LoVo (cell line): ENCODE measurements around the gene CLPX.
A peak's percentile ranks its signal among the peaks of the same experiment; 100 is the strongest.
"Not testable (repeated sequence)": the region's sequence is repeated elsewhere in the genome, so short reads cannot be mapped to it uniquely, and the experiment has no call there.

Experiments used
- DNase-seq: peaks from one replicate; pipeline ENCODE4 v3.0.0-alpha.2; 2016; ENCODE audit warnings: low spot score

The CLPX gene

DNA sequence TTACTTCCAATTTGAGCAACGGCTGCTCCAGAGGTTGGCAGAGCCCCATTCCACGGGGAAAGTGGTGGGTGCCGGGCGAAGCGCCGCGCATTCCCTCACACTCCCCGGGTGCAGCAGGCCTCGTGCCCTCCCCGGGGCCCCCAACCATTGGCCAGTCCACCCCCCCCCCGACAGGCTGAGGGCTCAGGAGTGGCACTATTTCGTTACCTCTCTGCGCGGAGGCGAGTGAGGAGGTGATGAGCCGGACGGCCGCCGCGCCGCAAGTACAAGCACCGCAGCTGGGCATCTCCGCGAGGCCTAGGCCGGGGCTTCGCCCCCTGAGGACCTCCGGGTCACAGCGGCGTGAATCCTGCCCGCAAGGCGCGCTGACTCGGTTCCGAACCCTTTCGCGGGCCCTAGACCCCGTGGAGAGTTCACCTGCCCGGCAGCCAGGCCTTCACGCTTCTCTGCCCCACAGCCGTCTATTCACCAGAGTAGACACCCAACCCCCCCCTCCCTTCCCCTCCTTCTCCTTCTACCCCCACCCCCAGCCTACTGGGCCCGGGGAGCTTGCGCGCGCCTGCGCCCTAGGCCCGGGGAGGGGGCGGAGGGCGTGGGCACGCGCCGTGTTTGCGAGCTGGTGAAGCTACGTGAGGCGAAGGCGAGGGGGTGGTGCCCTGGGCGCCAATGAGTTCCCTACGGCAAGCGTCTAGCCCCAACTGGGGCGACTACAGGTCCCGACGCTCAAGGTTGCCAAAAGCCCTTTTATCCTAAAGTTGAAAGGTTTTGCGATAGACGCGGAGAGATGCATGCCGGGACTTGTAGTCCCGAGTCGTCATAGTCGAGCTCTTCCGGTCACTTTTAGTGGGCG is at the start of gene CLPX:
CLPX (minus strand) TSS at position 475 of the 850 bp plus-strand sequence; CDS start at position 286, 189 bp downstream.
- peak; percentile 97 for DNase-seq

DNA sequence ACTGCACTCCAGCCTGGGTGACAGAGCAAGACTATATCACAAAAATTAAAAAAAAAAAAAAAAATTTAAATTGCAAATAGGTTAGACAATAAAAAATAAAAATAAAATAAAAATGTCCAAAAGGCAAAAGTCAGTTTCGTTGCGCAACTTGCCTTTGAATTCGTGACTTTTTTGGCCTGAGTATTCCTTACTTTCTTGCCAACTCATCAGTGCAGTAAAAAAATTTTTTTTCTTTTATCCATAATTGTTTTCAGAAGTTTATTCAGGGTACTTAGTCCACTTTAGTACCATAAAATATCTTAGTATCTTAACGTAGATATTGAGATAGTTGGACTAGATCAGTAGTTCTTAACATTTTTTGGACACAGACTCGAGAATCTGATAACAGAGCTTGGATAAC is 48.6 kb upstream of the CLPX start:
- DNase-seq = no peak

- no peak for DNase-seq
These were observed 47.4 kb upstream of the CLPX start for GRCh38 chr15:65232520-65232919.

- no peak for DNase-seq
These were observed 46.2 kb upstream of the CLPX start for GRCh38 chr15:65231306-65231705.

DNA sequence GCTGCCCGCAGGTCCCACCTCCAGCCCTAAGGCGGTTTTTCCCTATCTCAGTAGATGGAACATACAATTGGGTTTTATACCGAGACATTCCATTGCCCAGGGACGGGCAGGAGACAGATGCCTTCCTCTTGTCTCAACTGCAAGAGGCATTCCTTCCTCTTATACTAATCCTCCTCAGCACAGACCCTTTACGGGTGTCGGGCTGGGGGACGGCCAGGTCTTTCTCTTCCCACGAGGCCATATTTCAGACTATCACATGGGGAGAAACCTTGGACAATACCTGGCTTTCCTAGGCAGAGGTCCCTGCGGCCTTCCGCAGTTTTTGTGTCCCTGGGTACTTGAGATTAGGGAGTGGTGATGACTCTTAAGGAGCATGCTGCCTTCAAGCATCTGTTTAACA is 41.8 kb upstream of the CLPX start:
- not testable (repeated sequence) for DNase-seq

DNA sequence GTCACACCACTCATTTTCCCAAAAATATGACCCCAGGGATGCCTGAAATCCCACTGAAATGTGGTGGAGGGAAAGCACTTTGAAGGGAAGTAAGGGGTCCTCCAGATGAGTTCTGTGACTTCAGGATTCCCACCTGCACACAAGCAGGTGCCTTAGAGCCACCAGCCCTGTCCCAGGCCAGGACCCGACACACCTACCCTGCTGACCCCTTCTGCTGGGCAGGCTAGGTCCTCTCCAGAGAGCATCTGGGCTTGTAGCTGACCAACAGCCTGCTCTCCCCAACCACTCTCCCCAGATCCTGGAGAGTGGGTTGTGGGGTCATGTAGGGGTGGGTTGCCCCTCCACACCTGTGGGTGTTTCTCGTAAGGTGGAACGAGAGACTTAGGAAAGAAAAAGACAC is 41.1 kb upstream of the CLPX start:
- DNase-seq = no peak

DNA sequence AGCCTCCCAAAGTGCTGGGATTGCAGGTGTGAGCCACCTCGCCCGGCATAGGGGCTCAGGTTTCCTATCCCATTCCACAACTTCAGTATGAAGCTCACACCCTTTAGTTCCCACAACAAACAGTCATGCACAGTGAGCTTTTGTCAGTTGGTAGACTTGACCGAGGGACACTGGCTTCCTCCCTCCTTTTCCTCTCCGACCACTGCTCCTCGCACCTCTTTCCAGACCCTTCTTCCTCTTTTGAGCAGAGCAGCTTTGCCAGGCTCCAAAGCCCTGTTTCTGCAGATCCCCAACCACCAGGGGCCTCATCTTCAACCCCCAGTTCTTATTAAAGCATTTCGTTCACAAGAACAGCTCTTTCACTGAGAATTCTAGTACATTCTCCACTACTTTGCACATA is 38.9 kb upstream of the CLPX start:
- DNase-seq = no peak

DNA sequence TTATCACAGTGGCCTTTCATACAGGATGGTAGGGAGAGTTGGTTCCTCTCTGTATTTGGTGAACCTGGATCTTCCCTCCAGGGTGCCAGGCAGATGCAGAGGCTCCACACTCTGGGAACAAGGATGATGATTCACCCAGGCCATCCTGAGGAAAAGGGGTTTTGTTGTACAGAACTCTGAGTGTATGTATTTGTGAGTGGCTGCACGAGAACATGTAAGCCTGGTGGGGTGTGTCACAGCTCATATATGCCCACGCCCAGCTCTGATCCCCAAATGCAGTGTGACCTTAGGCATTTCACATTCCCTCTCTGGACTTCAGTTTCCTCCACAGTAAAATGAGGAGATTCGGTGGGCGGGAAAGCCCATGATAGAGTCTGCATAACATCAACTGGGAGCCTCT is 37.7 kb upstream of the CLPX start:
- DNase-seq = no peak

- no peak for DNase-seq
These were observed 36.6 kb upstream of the CLPX start for GRCh38 chr15:65221697-65222096.

- DNase-seq = no peak
These were observed 34.0 kb upstream of the CLPX start for GRCh38 chr15:65219137-65219536.

DNA sequence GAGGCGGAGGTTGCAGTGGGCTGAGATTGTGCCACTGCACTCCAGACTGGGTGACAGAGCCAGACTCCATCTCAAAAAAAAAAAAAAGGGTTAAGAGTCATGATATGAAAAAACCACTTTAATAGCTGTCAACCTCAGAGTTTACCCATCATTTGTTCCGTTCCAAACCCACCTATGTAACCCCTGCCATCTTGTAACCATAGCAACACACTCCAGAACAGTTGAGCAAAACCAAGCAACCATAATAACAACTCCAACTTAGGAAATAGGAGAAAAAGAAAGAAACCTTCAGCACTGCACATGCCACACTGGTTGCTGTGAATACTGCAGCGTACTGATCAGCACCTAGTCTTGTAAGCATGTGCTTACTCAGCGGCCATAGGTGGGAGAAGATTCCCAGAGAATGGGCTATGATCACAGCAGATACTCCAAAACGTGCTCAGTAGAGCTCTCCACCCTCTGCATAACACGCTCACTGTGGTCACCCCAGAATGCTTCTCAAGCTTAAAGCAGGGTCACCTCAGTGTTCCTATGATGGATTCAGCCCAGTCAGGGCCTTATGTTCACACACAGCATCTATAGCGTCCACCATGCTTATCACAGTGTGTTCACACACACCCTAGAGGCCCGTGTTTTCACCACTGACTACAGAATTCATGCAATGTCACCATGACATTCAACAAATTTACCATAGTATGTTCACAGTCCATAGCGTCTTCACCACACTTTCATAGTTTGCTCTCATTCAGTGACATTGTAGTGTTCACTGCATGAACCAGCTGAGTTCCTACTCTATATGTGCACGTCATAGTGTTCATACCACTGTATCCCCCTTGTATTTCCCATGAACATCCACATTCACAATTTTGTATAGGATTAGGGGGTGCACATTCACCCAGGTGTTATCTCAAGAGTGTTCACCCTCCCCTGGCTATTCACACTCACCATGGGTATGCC is 32.7 kb upstream of the CLPX start:
- no peak for DNase-seq

DNA sequence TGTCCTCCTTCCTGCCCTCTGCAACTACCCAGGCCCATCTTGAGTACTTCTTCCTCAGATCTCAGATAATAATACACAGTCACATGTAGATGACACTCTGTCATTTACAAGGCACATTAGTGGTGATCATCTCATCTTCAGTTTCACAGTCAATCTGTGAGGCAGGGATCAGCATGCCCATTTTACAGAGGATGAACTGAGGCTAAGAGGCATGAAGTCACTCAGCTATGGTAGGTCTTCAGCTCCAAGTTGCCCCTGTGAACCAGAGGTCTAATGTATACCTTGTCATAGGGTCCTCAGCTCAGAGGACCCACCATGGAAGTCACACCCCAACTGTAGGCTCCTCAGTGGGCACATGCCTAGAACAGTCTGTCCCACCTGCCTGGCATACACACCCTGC is 30.4 kb upstream of the CLPX start:
- no peak for DNase-seq

DNA sequence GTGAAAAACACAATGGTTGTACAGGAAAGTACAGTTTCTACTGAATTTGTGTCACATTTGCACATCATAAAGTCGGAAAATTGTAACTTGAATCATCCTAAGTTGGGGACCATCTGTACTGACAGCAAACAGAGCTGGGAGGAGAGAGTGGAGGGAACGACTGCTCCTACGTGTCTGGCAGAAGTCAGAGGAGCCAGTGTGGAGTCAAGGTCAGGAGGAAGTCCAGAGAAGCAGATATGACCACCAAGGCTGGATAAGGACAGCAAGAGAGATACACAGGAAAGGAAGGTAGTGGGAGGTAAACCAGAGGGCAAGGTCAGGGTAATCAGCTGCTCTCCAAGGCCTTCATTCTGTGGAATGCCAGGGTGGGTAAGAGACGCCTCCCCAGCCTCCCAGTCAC is 28.9 kb upstream of the CLPX start:
- no peak for DNase-seq

DNA sequence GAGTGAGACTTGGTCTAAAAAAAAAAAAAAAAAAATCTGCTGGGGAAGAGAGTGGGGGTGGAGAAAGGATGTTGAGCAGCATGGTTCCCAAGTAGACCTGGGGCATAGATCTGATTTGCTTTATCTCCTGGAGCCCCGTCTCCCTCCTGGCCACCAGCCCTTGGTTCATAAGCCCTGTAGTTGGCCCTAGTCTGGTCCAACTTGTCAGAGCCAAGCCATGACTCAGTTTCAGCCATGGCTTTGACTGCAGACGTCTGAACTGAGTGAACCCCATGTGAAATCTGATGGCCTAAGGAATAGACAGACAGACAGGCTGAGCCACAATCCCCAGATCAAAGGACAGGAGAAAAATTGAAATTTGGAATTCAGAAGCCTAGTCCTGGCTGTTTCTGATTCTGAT is 28.1 kb upstream of the CLPX start:
- no peak for DNase-seq

DNA sequence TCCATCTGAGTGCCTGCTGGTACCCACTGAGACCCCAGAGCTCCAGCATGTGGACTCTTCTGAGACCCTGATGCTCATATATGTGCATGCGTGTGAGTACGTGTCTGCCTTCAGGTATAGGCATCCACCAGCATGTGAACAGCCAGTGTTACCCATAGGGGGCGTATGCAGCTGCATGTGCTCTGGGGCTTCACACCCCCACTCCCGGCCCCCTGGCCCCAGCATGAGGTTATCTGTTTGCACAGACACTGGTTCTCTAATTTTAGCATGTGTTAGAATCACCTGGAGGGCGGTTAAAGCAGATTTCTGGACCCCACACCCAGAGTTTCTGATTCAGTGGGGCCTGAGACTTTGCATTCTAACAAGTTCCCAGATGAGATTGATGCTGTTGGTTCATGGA is 27.0 kb upstream of the CLPX start:
- no peak for DNase-seq

- no peak for DNase-seq
These were observed 26.4 kb upstream of the CLPX start for GRCh38 chr15:65211482-65211982.

GRCh38 chr15:65210770-65211481 is 25.8 kb upstream of the CLPX start, which contains the start of gene CILP:
TSS of gene CILP (minus strand) at chr15:65211473. CDS start at chr15:65209755, 1,718 bp downstream.
- DNase-seq = no peak

DNA sequence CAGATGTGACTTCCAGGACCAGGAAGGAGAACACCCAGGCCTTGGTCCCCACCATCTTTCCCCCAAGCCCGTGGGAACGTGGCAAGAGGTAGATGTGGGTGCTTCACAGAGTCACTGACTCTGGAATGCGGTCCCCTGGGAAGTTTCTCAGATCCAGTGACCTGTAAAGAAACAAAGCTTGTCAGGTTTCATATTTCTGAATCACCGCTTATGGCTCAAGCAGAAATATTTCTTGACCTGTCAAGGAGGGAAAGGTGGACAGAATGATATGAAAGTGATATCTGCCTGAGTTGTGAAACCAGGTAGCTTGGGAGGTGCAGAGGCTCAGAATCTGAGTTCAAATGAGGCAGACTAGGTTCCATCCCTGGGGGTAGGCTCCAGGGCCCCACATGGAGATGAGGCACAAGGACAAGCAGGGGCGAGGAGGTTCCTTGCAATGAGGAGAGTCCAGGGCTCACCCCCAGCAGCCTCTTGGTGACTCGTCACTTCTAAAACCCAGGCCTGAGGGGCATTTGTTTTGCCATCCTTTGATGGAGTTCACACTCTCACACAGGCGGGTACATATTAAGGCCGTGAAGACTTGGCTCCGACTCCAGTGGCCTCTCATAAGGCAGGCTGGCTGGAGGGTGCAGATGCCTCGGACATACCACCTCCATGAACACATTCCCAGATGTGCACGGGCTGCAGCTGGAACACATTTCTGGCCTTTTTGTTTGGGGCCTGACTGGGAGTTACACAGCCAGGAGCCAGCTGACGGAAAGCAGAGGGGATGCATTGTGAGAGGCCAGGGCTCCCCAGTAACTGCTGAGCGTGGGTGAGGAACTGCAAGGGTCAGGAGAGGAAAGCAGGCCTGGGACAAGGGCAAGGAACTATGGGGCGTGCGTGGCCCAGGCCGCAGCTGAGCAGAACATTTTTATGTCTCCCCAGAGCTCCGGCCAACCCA is 24.8 kb upstream of the CLPX start:
- DNase-seq = no peak

DNA sequence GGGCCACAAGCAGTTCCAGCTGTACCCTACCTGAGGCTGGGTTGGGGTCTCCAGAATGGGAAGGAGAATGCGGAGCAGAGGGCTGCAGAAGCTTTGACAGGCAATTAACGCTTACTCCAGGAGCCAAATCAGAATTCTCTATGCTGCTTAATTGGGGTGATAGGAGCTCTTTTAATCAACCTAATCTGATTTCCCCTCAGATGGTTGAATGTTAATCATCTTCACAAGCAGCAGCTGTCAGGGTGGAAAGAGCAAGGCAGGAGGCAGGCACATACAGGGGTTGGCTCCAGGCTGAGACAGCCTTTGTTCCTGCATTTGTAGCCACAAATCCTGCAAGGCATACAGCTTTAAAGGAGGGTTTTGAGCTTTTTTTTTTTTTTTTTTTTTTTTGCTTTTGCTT is 23.5 kb upstream of the CLPX start:
- DNase-seq = no peak

GRCh38 chr15:65207280-65207840 is 22.2 kb upstream of the CLPX start:
- DNase-seq = no peak

GRCh38 chr15:65206750-65207149 is 21.6 kb upstream of the CLPX start:
- DNase-seq = no peak
